AG10803 (cell line): Measurements from ENCODE around the gene AQP5.

Experiments
- DNase-seq: peaks from one replicate; pipeline ENCODE4 v3.0.0; 2010; ENCODE audit warnings: low read depth
- H3K4me3 ChIP-seq: 2 replicates; pipeline ENCODE4 v1.5.1; 2011; ENCODE audit warnings: mild to moderate bottlenecking, low read length, control low read depth
- TF ChIP-seq, protein P1 (sequence below): conservative IDR thresholded peaks from 2 replicates; pipeline ENCODE4 v1.5.1; 2011; ENCODE audit warnings: mild to moderate bottlenecking, low read length, control low read depth, inconsistent platforms

AQP5 gene

DNA sequence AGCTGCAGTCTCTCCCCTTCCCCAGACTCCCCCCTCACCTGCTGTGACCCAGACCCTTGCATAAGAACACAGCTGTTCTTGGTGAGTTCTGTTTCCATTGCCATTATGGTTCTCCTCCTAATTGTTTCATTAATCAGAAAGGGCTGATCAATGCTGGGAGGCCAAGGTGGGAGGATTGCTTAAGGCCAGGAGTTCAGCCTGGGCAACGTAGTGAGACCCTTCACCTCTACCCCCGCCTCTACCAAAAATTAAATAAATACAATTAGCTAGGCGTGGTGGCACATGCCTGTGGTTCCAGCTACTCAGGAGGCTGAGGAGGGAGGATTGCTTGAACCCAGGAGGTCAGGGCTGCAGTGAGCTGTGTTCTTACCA is 40.8 kb upstream of the AQP5 start:
- TF ChIP-seq, protein P1, sequence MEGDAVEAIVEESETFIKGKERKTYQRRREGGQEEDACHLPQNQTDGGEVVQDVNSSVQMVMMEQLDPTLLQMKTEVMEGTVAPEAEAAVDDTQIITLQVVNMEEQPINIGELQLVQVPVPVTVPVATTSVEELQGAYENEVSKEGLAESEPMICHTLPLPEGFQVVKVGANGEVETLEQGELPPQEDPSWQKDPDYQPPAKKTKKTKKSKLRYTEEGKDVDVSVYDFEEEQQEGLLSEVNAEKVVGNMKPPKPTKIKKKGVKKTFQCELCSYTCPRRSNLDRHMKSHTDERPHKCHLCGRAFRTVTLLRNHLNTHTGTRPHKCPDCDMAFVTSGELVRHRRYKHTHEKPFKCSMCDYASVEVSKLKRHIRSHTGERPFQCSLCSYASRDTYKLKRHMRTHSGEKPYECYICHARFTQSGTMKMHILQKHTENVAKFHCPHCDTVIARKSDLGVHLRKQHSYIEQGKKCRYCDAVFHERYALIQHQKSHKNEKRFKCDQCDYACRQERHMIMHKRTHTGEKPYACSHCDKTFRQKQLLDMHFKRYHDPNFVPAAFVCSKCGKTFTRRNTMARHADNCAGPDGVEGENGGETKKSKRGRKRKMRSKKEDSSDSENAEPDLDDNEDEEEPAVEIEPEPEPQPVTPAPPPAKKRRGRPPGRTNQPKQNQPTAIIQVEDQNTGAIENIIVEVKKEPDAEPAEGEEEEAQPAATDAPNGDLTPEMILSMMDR: no peak
- no peak for DNase-seq
- H3K4me3 ChIP-seq: no peak overlapping the region

GRCh38 chr12:49921299-49921698 is 40.4 kb upstream of the AQP5 start:
- DNase-seq: no peak
- TF ChIP-seq, protein P1: no peak
- H3K4me3 ChIP-seq: no peak overlapping the region

GRCh38 chr12:49921936-49922335 is 39.7 kb upstream of the AQP5 start:
- DNase-seq: no peak
- TF ChIP-seq, protein P1: no peak
- H3K4me3 ChIP-seq: no peak overlapping the region

GRCh38 chr12:49922349-49923034 is 39.2 kb upstream of the AQP5 start:
- no peak overlapping the region for H3K4me3 ChIP-seq
- DNase-seq: no peak
- TF ChIP-seq, protein P1: no peak

GRCh38 chr12:49923035-49923644 is 38.5 kb upstream of the AQP5 start:
- DNase-seq: no peak
- H3K4me3 ChIP-seq: no peak overlapping the region
- TF ChIP-seq, protein P1: no peak

- TF ChIP-seq, protein P1: no peak
- DNase-seq: no peak
Measured at GRCh38 chr12:49923880-49924556, 37.7 kb upstream of the AQP5 start.

More at GRCh38 chr12:49923880-49924556, 37.7 kb upstream of the AQP5 start:
- no peak overlapping the region for H3K4me3 ChIP-seq
